ACC112 (cell line): ENCODE data around the gene PEX13.
"Not testable (repeated sequence)": the region's sequence is repeated elsewhere in the genome, so short reads cannot be mapped to it uniquely, and the experiment has no call there.

Source experiments
- H2AFZ ChIP-seq: fragments of 200-600 bp; sonication (generic); one replicate; pipeline ENCODE4 v1.6.0; 2017; ENCODE audit warnings: antibody characterized with exemption, low read length; ENCODE audit not compliant: unreplicated experiment
- H3K27ac ChIP-seq: fragments of 200-600 bp; sonication (generic); 2 replicates; pipeline ENCODE4 v1.5.1; 2014; ENCODE audit warnings: low read depth, mild to moderate bottlenecking, antibody characterized with exemption, low read length, moderate library complexity
- H3K27me3 ChIP-seq: fragments of 200-600 bp; sonication (generic); 2 replicates; pipeline ENCODE4 v1.6.1; 2014; ENCODE audit warnings: mild to moderate bottlenecking, antibody characterized with exemption, low read length, moderate library complexity, mixed read lengths; ENCODE audit not compliant: insufficient read depth
- H3K36me3 ChIP-seq: fragments of 200-600 bp; sonication (generic); 2 replicates; pipeline ENCODE4 v1.6.1; 2016; ENCODE audit warnings: mild to moderate bottlenecking, antibody characterized with exemption, low read length, moderate library complexity, mixed read lengths; ENCODE audit not compliant: insufficient read depth
- H3K4me1 ChIP-seq: fragments of 200-600 bp; sonication (generic); one replicate; pipeline ENCODE4 v1.6.1; 2016; ENCODE audit warnings: low read length, mixed read lengths; ENCODE audit not compliant: insufficient read depth, unreplicated experiment, control insufficient read depth
- H3K4me3 ChIP-seq: fragments of 200-600 bp; sonication (generic); 2 replicates; pipeline ENCODE4 v1.5.1; 2014; ENCODE audit warnings: mild to moderate bottlenecking, low read depth, low read length
- H3K79me2 ChIP-seq: fragments of 200-600 bp; sonication (generic); one replicate; pipeline ENCODE4 v1.6.0; 2016; ENCODE audit warnings: low read length; ENCODE audit not compliant: control insufficient read depth, unreplicated experiment, insufficient read depth

Gene PEX13

GRCh38 chr2:61011678-61012077 lies 5.8 kb upstream of the PEX13 start:
- Histone ChIP-seq H2AFZ (no peak overlapping the region), H3K4me3 (0 out of 2 replicates have a peak overlapping the region, but pooled peaks have one; percentile 0), H3K79me2 (peaks cover 9% of the 10 kb centered on the region), H3K27ac (peak overlapping the region; percentile 60), H3K36me3 (no peaks in the 10 kb centered on the region), H3K4me1 (peaks cover 21% of the 10 kb centered on the region), H3K27me3 (no peaks in the 10 kb centered on the region)

- Histone ChIP-seq H3K4me3 (0 out of 2 replicates have a peak overlapping the region, but pooled peaks have one; percentile 0), H3K27ac (peak overlapping the region; percentile 60), H3K4me1 (peaks cover 20% of the 10 kb centered on the region), H3K79me2 (peaks cover 10% of the 10 kb centered on the region)
- H3K36me3 ChIP-seq, H3K27me3 ChIP-seq, H2AFZ ChIP-seq: not testable (repeated sequence)
Measured at GRCh38 chr2:61012303-61012702, 5.2 kb upstream of the PEX13 start.

GRCh38 chr2:61013382-61013781 lies 4.1 kb upstream of the PEX13 start:
- peaks cover 20% of the 10 kb centered on the region for H3K4me1 ChIP-seq
- no peak overlapping the region for H3K4me3 ChIP-seq
- H3K27ac ChIP-seq: no peak overlapping the region
- H3K79me2 ChIP-seq: peaks cover 19% of the 10 kb centered on the region
- H3K27me3 ChIP-seq: no peaks in the 10 kb centered on the region
- no peaks in the 10 kb centered on the region for H3K36me3 ChIP-seq
- H2AFZ ChIP-seq: no peak overlapping the region

- no peaks in the 10 kb centered on the region for H3K27me3 ChIP-seq
- no peak overlapping the region for H2AFZ ChIP-seq
- H3K36me3 ChIP-seq: no peaks in the 10 kb centered on the region
- H3K27ac ChIP-seq: no peak overlapping the region
- peaks cover 26% of the 10 kb centered on the region for H3K4me1 ChIP-seq
- H3K4me3 ChIP-seq: no peak overlapping the region
- peaks cover 32% of the 10 kb centered on the region for H3K79me2 ChIP-seq
Measured at GRCh38 chr2:61014763-61015162, 2.8 kb upstream of the PEX13 start.

- no peaks in the 10 kb centered on the region for H3K27me3 ChIP-seq
- no peak overlapping the region for H3K27ac ChIP-seq
- peak overlapping the region; percentile 87 for H3K4me3 ChIP-seq
- H3K4me1 ChIP-seq: peaks cover 26% of the 10 kb centered on the region
- H2AFZ ChIP-seq: no peak overlapping the region
- peaks cover 2% of the 10 kb centered on the region; the same call in 1 of the 2 replicates for H3K36me3 ChIP-seq
- peaks cover 44% of the 10 kb centered on the region for H3K79me2 ChIP-seq
Measured at GRCh38 chr2:61015976-61016375, 1.5 kb upstream of the PEX13 start.

- Histone ChIP-seq H2AFZ (peak overlapping the region; percentile 97), H3K4me3 (peak overlapping the region; percentile 87), H3K27ac (0 out of 2 replicates have a peak overlapping the region, but pooled peaks have one; percentile 74), H3K79me2 (peaks cover 49% of the 10 kb centered on the region), H3K27me3 (no peaks in the 10 kb centered on the region), H3K4me1 (peaks cover 22% of the 10 kb centered on the region), H3K36me3 (peaks cover 5% of the 10 kb centered on the region; the same call in 1 of the 2 replicates)
Measured at GRCh38 chr2:61016392-61017002, 1.0 kb upstream of the PEX13 start.

- peak overlapping the region; percentile 74 for H3K27ac ChIP-seq
- H3K36me3 ChIP-seq: peaks cover 6% of the 10 kb centered on the region
- peak overlapping the region; percentile 87 for H3K4me3 ChIP-seq
- H3K27me3 ChIP-seq: no peaks in the 10 kb centered on the region
- H3K79me2 ChIP-seq: peaks cover 53% of the 10 kb centered on the region
- peaks cover 16% of the 10 kb centered on the region for H3K4me1 ChIP-seq
- H2AFZ ChIP-seq: peak overlapping the region; percentile 97
Measured at GRCh38 chr2:61017003-61017555, 441 bp upstream of the PEX13 start.

GRCh38 chr2:61018318-61018755 lies 817 bp downstream of the PEX13 start:
- no peaks in the 10 kb centered on the region for H3K27me3 ChIP-seq
- peaks cover 13% of the 10 kb centered on the region for H3K4me1 ChIP-seq
- H3K36me3 ChIP-seq: peaks cover 13% of the 10 kb centered on the region
- peak overlapping the region; percentile 97 for H2AFZ ChIP-seq
- H3K27ac ChIP-seq: peak overlapping the region; percentile 74
- H3K4me3 ChIP-seq: peak overlapping the region; percentile 87
- H3K79me2 ChIP-seq: peaks cover 64% of the 10 kb centered on the region

- Histone ChIP-seq H2AFZ (no peak overlapping the region), H3K27ac (peak overlapping the region; percentile 74; the same call in 1 of the 2 replicates), H3K79me2 (peaks cover 68% of the 10 kb centered on the region), H3K4me3 (peak overlapping the region; percentile 87), H3K4me1 (peaks cover 13% of the 10 kb centered on the region), H3K27me3 (no peaks in the 10 kb centered on the region), H3K36me3 (peaks cover 13% of the 10 kb centered on the region)
Measured at GRCh38 chr2:61018798-61019197, 1.3 kb downstream of the PEX13 start.

- no peak overlapping the region for H3K4me3 ChIP-seq
- peaks cover 6% of the 10 kb centered on the region for H3K4me1 ChIP-seq
- no peak overlapping the region for H2AFZ ChIP-seq
- peaks cover 75% of the 10 kb centered on the region for H3K79me2 ChIP-seq
- H3K36me3 ChIP-seq: peaks cover 13% of the 10 kb centered on the region
- no peaks in the 10 kb centered on the region for H3K27me3 ChIP-seq
- no peak overlapping the region for H3K27ac ChIP-seq
Measured at GRCh38 chr2:61021228-61021660, 3.7 kb downstream of the PEX13 start.

- peaks cover 6% of the 10 kb centered on the region for H3K4me1 ChIP-seq
- peaks cover 59% of the 10 kb centered on the region for H3K79me2 ChIP-seq
- H3K4me3 ChIP-seq: no peak overlapping the region
- H3K36me3 ChIP-seq: peaks cover 13% of the 10 kb centered on the region
- no peak overlapping the region for H3K27ac ChIP-seq
- H3K27me3 ChIP-seq: no peaks in the 10 kb centered on the region
- H2AFZ ChIP-seq: no peak overlapping the region
Measured at GRCh38 chr2:61023670-61024069, 6.2 kb downstream of the PEX13 start.
